IPS DF 4.7 (cell line): ENCODE data around the gene MED12L.
"Not testable (repeated sequence)": the region's sequence is repeated elsewhere in the genome, so short reads cannot be mapped to it uniquely, and the experiment has no call there.

Experiments used
- DNase-seq: peaks from one replicate; pipeline ENCODE4 v3.0.0-alpha.2; 2013; ENCODE audit warnings: low spot score; ENCODE audit errors: extremely low read depth

MED12L gene

DNA sequence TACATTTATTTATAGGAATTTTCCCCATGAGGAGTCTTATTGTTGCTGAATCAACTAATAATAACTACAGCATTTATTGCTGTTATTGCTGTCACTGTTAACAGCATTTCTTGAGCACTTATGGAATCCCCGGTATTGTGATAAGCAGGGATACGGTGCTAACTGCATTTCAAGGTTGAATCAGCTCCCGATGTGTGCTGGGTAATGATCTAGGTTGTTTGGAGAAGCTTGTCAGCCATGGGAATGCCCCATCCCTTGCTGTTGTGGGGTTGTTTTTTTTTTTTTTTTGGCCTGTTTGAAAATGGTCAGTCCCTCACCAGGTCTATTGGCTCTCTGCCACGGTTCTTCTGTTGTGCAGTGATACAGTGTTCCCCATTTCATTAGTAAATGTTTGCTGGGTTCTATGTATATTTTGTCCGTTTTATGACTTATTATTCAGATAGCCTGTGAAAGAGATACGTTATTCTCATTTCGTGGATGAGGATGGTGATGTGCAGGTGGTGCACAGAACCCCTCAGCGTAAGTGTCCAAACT, 48.5 kb downstream of the MED12L start:
- no peak for DNase-seq

DNA sequence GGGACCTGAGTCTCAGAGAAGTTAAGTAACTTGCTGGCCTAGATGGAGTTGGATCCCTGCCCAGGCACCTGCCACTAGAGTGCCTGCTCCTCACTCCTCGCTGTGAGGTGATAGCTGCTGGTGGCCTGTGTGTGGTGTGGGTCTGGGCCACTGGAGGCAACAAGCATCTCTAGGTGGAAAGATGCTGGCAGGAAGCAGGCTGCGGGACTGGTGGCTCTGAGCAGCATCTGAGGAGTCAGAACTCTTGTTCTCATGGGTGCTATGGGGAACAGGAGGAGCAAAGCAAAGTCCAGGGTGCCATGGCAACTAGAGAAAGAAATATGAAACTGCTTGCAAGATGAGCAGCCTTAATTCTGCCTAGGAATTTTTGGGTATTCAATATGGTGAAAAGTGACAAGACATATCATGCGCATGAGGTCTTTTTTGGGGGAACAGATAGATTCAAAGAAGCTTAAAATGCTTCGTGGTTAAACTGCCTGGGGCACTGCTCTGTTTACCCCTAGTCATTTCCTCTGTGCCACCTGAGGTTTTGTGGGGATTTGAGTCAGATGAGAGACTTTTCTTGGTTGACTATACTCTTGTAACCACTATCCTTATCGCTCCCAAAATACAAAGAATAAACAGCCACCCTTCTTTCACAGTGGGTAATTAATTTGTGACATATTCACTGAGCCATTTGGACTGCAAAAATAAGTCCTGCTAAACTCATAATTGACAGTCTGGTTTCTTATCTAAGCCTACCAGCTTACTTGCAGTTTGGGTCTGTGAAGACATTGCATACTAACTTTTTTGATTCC, 50.3 kb downstream of the MED12L start:
- DNase-seq, result no peak

DNA sequence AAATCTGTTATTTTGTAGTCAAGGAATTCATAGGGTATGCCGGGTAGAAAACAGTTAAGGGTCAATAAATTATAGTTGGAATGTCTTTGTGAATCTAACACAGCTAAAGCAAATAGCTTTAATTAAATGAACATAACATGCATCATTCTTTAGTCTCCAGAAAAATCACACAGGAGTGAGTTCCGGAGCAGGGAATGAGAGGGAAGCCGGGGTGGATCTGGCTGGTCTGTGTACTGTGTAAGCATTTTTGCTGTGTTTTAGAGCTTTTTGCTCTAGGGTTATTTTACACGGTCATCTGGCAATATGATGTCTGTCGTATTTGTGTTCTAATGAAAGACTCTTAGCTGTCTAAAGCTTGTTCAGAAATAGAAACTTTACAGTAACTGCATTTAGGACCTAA, 57.5 kb downstream of the MED12L start:
- no peak for DNase-seq

DNA sequence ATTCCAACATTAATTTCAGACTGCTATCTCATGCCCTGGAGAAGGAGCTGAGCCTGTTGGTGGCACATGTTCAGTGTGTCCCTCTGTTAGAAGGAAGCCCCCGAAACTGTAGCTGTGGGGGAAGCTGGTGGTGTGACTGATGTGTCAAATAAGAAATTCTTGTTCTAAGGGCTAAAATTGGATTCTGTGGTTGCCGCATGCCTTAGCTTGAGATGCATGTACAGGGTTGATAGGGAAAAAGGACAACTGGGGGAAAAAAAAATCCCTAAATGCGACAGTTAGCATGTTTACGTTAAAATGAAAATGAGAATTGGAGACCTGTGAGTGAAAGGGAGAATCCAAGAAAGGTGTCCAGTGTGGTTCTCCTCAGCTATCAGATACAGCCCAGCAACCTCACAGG, 58.6 kb downstream of the MED12L start:
- DNase-seq, result no peak

DNA sequence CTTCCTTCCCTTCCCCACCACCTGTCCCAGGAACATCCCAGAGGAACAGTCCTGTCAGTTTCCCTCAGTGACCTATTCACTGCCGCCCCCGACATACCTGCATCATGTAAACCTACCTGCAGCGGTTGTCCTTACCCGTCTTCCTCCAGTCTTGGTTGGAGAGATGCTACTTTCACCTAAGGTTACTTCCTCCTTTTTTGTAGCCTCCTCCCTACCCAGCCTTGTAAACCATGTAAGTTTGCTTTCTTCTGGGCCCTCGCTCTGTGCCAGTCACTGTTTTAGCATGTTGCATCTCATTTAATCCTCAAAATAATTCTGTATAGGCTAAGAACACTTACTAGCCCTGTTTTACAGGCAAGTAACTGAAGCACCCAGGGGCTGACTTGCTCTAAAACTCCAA, 59.3 kb downstream of the MED12L start:
- DNase-seq, result no peak

DNA sequence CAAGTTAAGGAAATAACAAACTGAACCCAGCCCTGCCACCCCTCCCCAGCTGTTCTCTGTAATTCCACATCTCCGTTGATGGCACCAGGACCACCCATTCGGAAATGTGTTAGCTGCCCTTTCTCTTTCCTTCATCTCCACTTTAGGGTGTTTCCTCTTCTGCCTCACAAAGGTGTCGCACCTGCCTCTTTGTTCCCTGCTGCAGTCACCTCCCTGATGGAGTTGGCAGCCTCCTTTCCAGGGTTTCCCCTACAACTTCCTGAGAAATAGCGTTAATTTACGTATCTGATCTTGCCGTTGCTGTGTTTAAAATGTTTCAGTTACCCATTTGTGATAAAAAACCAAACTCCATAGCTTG, 60.2 kb downstream of the MED12L start:
- DNase-seq, result no peak

DNA sequence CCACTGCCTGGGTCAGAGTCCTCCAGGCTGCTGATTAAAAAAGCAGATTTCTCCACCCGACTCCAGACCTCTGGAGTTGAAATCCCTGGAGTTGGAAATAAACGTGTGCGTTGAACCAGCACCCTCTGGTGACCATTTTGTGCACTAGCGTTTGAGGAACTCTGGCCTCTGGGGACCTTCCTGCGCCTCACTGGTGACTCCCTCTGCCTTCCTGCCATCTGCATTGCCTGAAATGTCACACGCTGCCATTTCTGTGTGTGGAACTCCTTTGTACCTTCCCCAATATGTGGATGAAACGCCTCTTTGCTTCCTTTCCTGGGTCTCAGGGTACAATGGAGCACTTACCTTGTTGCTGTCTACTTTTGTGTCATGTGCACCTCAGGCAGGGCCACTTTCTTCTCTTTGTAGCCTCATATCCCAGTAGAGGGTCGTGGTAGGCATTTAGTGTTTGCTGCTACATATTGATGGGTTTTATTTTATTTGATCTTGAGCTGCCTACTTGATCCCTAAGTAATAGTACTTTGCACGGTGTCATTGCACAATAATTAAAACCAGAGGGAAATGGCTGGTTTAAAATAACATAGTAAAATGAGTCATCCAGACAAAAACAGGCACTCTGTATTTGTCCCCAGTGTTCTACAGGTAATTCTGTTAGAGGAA, 60.7 kb downstream of the MED12L start:
- DNase-seq, result peak; percentile 79

DNA sequence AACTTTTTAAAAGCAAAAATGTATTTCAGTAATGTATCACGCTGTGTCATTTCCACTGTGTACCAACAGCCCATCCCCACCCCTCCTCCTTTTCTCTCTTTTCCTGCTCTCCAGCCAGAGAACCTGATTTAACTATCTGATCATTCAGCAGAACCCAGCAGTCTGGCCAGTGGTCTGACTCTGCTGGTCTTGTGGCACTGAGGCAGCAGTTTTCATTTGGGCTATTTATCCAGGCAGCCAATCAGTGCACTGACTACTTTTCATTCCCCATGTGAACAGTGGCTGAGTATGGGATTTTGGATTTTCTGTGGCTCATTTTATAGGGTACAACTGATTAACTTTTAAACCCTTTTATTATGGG, 61.2 kb downstream of the MED12L start:
- no peak for DNase-seq

DNA sequence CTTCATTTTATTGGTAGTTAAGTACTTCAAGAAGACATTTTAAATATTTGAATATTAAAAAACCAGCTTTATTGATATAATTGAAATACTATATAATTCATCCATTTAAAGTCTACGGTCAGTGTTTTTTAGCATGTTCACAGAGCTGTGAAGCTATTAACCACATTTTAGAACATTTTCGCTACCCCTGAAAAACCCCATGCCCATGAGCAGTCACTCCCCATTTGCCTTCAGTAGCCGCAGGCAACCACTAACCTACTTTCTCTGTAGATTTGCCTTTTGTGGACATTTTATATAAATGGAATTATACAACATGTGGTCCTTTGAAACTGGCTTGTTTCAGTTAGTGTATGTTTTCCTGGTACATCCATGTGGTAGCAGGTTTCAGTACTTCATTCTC, 61.8 kb downstream of the MED12L start:
- DNase-seq, result no peak

DNA sequence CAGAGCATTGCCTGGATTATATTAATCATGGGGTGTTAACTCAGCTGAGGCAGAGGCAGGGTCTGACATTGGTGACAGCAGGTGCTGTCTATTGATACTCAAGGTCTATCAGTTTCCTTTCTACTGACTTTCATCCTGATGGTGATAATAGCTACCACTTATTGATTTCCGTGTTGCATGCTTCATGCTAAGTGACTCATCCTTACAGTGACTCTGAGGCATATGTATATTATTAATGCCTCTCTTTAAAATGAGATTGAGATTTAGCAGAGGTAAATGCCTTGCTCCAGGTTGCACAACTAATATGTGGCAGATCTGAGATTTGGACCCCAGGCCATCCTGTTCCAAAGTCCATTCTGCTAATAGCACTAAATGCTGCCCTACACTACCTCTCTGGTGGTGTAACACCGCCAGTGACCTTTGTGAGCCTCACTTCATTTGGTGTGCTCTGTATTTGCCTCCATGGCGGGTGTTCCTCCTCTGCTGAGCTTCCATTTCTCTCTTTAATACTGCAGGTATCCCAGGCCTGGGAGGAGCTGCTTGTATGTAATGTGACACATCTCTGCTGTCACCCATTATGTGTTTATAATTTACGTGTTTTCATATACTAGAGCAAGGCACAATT, 67.1 kb downstream of the MED12L start:
- DNase-seq, result no peak

DNA sequence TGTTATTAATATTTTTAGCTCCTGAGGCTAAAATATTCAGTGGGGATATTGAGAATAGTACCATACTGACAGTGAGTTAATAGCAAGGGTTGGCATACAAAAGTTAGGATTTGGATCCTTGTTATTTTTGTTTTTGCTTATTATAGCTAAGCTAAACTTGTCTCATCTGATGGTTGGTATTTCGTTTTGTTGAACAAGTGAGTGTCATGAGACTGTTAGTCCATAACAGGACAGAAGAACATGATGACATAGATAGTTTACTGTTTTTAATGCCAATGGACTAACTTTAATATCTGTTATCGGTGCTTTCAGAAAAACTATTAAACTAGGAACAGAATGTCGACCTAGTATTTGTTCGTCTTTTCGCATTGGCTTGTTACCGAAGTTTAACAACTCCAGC, 69.1 kb downstream of the MED12L start:
- DNase-seq, result no peak

DNA sequence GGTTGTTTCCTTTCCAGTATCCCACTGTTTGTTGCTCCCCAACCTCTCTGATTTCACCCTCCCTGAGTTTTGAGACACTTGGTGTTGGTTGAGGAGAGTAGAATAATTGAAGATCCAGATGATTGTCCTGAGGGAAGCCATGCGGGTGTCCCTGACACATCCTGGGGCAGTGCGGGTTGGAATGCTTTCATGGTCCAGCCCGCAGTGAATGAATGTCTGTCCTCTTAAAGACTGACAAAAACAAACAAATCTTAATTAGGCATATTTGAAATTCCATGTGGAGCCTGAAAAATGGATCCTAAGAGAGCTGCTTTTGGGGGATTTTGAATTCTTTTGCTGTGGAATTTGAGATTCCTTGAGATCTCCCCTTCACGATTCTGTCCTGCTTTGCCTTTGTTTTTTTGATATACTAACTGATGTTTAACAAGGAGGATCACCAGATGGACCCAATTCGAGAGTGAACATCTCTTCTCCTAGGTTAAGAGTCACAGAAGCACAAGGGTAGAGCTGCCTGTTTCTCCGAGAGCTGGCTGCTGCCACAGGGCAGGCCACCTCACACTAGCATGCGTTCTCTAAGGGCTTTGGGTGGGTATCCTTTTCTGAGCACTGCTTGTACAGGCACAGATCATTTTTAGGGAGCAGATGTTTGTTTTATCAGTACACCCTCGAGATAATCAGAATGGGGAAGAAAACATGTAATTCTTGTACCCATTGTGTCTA, 70.1 kb downstream of the MED12L start:
- DNase-seq, result no peak

DNA sequence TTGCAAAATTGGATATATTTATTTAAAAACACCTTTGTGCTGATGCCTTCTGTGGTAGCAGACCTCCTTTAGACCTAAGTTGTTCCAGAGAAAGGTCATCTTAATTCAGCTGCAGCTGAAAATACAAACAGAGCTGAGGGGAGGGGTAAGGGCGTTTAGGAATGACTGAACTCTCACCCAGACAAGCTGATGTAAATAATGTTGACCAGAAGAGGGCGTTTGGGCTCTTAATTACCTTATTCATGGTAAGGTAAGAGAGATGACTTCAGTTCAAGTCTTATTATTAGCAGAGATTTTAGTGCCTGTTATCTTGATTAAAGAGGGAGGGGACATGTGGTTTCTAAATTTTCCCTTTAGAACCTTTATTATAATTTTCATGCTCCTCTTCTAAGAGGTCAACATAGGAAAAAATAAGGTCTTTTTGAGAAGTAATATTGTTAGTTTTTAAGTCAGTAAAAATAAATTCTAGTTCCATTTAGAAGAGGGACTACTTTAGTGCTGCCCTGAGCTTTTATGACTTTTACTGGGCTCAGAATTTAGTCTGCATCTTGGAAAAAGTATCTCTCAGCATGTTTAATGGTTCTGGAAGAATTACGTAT, 71.3 kb downstream of the MED12L start:
- peak; percentile 60 for DNase-seq

DNA sequence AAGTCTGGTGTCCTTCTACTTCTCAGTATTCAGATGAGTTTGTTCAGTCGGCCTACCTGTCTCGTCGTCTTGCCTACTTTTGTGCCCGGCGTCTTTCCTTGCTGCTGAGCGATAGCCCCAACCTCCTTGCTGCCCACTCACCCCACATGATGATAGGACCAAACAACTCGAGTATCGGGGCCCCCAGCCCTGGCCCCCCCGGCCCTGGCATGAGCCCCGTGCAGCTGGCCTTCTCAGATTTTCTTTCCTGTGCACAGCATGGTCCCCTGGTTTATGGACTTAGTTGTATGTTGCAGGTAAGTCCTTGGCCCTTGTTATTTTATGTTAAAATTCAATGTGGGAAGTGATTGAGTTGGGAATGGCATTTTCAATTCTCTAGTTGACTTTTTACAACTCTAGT, 74.3 kb downstream of the MED12L start:
- DNase-seq, result no peak

DNA sequence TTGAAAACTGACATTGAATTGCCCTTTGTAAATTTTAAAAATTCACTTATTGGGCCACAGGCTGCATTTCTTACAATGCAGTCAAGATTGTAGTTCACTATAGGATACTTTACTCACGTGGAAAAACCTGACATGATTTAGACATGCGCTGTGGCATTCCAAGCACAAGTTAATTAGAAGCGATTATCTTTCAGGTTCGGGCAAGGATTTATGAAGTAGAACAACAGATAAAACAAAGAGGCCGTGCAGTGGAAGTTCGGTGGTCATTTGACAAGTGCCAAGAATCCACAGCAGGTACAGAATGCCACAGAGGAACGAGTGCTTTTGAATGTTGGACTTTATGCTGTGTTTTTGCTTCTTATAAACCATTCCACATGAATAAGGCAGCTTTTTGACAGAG, 79.8 kb downstream of the MED12L start:
- DNase-seq, result no peak

DNA sequence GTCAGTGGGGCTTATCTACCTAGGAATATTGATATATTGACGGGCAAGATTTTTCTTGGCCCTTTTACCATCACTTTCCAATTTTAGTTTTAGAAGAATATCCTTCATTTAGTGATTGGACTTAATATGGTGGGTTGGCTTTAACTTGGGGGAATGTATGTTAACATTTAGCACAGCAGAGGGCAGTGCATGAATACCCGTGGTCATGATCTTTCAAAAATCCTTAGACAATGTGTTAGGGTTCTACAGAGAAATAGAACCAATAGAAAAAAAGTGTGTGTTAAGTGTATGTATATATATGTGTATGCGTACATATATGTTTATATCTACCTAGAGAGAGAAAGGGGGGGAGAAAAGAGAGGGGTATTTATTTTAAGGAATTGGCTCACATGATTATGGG, 80.7 kb downstream of the MED12L start:
- DNase-seq, result no peak

DNA sequence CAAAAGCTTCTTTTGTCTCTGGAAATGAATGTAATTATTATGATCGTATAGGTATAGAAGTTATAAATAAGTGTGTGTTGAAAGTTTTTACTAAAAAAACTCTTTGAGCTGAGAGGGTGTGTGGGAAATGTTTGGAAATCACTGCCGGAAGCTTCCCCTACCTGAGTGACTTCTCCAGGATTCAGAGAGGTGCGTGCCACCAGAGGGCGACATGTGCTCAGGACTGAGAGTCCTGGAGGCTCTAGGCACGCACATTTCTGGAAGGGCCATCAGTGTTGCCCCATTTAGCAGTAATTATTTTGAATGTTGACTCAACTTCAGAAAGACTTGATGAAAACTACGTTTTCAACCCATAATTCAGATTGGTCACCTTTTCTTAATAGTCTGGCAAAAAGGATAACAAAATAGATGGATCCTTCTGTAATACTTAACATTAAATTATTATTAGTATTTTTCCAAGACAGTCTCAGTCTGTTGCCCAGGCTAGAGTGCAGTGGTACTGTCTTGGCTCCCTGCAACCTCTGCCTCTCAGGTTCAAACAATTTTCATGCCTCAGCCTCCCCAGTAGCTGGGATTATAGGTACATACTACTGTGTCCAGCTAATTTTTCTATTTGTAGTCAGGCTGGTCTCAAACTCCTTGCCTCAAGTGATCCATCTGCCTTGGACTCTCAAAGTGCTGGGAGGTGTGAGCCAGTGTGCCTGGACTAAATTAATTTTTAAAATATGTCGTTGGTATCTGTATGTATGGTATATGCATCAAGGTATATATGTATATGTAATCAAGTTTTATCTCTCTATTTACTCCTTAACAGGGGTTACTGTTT, 83.0 kb downstream of the MED12L start:
- DNase-seq, result no peak

DNA sequence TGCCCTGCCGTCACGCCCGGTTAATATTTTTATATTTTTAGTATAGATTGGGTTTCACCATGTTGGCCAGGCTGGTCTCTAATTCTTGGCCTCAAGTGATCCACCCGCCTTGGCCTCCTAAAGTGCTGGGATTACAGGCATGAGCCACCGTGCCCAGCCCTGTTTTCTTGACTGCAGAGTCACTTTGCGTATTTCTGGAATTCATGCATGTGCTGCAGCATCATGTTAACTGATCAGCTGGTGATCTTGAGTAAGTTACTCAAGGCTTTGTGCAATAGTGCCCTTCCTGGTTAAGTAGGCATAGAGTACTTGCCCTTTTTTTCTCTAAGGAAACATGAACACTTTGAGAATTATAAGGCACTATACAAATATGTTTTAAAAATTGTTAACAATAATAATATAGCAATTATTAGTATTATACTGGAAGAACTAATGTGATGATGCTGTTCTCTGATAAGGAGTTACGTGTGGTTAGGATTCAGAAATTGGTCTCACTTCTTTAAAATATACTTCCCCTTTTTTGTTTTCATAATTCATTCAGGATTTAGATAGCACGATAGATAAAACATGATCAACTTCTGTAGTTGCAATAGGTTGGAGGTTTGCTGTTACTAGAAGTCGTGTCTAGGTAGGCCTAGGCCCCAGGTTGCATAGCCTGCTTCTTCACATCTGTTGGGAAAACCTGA, 83.9 kb downstream of the MED12L start:
- no peak for DNase-seq

DNA sequence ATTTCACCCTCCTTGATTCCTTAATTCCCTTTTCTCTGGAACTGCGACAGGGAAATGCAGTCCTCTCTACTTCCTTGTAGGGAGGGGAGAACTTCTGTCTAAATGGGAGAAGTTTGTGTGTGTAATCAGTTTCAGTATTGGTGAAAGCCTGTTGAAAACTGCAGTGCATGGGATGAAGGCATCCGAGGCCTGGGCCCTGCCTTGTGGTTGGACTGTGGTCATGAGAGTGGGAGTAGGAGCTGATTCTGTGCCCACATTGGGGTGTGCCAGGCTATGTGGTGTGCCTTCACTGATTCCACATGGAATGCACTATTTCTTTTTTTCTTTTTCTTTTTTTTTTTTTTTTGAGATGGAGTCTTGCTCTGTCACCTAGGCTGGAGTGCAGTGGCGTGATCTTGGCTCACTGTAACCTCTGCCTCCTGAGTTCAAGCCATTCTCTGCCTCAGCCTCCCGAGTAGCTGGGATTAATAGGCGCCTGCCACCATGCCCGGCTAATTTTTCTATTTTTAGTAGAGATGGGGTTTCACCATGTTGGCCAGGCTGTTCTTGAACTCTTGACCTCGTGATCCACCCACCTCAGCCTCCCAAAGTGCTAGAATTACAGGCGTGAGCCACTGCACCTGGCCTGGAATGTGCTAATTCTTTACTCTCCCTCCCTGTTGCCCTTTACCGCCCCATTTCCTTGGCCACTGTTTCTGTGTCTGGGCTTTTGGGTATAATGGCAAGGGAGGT, 84.7 kb downstream of the MED12L start:
- DNase-seq, result not testable (repeated sequence)
